ENCODE measurements around the gene CFB. TPM values are rescaled to one million over a fixed set of nuclear protein-coding genes. Genes with fewer than 3 reads are reported as not detected.

CFB gene
- total RNA-seq, 1 experiment from 2014 or later: 0.31 TPM

DNA sequence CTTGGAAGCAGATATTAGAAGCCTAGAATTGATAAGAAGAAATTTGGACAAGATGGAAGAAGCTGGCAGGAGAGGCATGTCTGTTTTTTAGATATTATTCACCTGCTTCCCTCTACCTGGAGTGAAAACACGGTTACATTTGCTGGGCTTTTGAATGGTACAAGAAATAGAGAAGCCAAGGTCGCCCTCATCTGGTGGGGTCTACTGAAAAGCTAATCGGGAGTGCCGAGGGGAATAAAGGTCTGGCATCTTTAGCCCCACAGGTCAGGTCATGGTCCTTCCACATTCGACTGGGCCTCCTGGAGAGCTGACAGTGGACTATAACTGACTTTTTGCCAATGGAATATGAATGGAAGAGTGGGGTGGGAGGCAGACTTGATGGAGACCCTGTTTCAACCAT, 23.0 kb upstream of the CFB start:
- Histone ChIP-seq H3K4me2 (ENCODE audit: insufficient read depth, insufficient read length, low read length) (no peak overlapping the region), H3K4me1 (ENCODE audit: insufficient read depth, low read length) (no peaks in the 10 kb centered on the region), H3K56ac (ENCODE audit: insufficient read length, low read depth, low read length) (no peak overlapping the region), H2BK5ac (ENCODE audit: insufficient read length, low read length) (no peak overlapping the region), H3K79me1 (ENCODE audit: insufficient read depth, low read depth, low read length, poor library complexity, severe bottlenecking) (no peaks in the 10 kb centered on the region), H3K27ac (ENCODE audit: insufficient read length, low read depth, low read length) (no peak overlapping the region), H2BK12ac (ENCODE audit: insufficient read length, low read depth, low read length) (no peak overlapping the region), H3K23me2 (ENCODE audit: insufficient read length, low read depth, low read length, poor library complexity, severe bottlenecking) (no peaks in the 10 kb centered on the region), H2BK20ac (ENCODE audit: low read depth, low read length, poor library complexity, severe bottlenecking) (no peak overlapping the region), H2AFZ (ENCODE audit: low read length) (no peak overlapping the region), H4K91ac (ENCODE audit: insufficient read length, low read depth, low read length) (no peak overlapping the region), H2AK5ac (ENCODE audit: insufficient read length, low read length) (no peak overlapping the region), H4K20me1 (ENCODE audit: control insufficient read depth, insufficient read depth, insufficient read length) (no peaks in the 10 kb centered on the region), H2BK120ac (ENCODE audit: low read depth, low read length, poor library complexity, severe bottlenecking) (no peak overlapping the region), H2BK15ac (ENCODE audit: low read depth, low read length) (no peak overlapping the region), H3K79me2 (ENCODE audit: insufficient read depth, low read length) (no peaks in the 10 kb centered on the region), H3K4ac (ENCODE audit: low read depth, low read length) (no peak overlapping the region), H3K9me3 (ENCODE audit: control insufficient read depth, low read depth, low read length) (no peaks in the 10 kb centered on the region), H4K5ac (ENCODE audit: insufficient read length, low read depth, low read length) (no peak overlapping the region), H3K14ac (ENCODE audit: insufficient read depth, low read length) (no peak overlapping the region), H3K27me3 (ENCODE audit: insufficient read depth, low read length) (no peaks in the 10 kb centered on the region), H3K18ac (ENCODE audit: insufficient read length, low read depth, low read length) (no peak overlapping the region), H4K8ac (replicated peaks; ENCODE audit: insufficient read length, low read depth, low read length) (no peak overlapping the region), H3T11ph (ENCODE audit: low read length) (no peak overlapping the region), H3K9ac (ENCODE audit: extremely low read depth, insufficient read length, low read length) (peak overlapping the region; percentile 14), H3K23ac (ENCODE audit: insufficient read length, low read depth, low read length) (no peak overlapping the region)
- Mint-ChIP-seq H3K27ac (no peak overlapping the region; a peak in 1 of 7 replicates), H3K9me3 (no peaks in the 10 kb centered on the region; a peak in 2 of 5 replicates), H3K27me3 (ENCODE audit: low read depth) (peaks cover 8% of the 10 kb centered on the region), H3K4me1 (0 out of 4 replicates have a peak, but pooled peaks cover 0 to 2% of the 10 kb centered on the region in 2 experiments), H3K36me3 (ENCODE audit: insufficient read depth in 1 of 3, low read depth in 3 of 3) (no peaks in the 10 kb centered on the region), H3K4me3 (no peak overlapping the region; a peak in 1 of 5 replicates)
- no peak for DNase-seq
- no CpG with 5 or more reads among the region's 5 CpGs for WGBS (ENCODE audit: extremely low coverage, insufficient read length, low lambda C conversion rate)
- TF ChIP-seq, protein P1, sequence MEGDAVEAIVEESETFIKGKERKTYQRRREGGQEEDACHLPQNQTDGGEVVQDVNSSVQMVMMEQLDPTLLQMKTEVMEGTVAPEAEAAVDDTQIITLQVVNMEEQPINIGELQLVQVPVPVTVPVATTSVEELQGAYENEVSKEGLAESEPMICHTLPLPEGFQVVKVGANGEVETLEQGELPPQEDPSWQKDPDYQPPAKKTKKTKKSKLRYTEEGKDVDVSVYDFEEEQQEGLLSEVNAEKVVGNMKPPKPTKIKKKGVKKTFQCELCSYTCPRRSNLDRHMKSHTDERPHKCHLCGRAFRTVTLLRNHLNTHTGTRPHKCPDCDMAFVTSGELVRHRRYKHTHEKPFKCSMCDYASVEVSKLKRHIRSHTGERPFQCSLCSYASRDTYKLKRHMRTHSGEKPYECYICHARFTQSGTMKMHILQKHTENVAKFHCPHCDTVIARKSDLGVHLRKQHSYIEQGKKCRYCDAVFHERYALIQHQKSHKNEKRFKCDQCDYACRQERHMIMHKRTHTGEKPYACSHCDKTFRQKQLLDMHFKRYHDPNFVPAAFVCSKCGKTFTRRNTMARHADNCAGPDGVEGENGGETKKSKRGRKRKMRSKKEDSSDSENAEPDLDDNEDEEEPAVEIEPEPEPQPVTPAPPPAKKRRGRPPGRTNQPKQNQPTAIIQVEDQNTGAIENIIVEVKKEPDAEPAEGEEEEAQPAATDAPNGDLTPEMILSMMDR (conservative IDR thresholded peaks at IDR 0.05): peak; percentile 61
